GM12873 (cell line): ENCODE measurements around the gene ATP9B.

Experiments used
- CTCF ChIP-seq: IDR thresholded peaks from 2 replicates; pipeline ENCODE4 v1.5.1; 2012; ENCODE audit warnings: low read depth, mild to moderate bottlenecking, moderate library complexity, low read length, control low read depth; ENCODE audit not compliant: insufficient read depth; ENCODE audit errors: missing control alignments

Gene ATP9B

DNA sequence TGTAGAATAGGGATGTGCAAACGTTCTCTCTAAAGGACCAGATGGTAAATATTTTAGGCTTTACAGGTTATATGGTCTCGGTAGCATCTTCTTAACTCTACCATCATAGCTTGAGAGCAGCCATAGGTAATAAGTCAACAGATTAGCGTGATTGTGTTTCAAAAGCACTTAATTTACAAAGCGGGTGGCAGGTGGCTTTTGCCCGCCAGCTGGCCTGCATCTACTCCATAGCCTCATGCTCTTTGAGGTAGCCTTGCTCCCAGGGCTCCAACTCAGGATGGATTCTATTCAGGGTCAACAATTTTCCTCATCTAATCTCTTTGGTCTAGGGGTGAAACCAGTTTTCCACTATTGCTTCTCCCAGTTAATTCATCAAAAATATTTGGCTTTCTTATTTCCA lies 5.0 kb upstream of the ATP9B start:
- no peak for TF ChIP-seq CTCF

GRCh38 chr18:79065802-79066201 lies 3.4 kb upstream of the ATP9B start:
- no peak for TF ChIP-seq CTCF

DNA sequence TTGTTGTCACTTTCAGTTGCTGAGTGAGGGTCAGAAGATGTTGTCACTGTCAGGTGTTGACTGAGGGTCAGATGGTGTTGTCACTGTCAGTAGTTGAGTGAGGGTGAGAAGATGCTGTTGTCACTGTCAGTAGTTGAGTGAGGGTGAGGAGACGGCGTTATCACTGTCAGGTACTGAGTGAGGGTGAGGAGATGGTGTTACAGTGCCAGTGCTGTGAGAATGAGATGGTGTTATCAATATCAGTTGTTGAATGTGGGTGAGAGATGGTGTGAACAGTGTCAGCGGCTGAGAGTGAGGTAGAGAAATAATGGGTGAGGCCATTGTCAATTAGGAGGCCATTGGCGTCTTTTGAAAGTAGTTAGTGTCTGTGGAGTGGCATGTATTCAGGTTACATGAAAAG lies 1.6 kb upstream of the ATP9B start:
- no peak for TF ChIP-seq CTCF

GRCh38 chr18:79068341-79068936 lies 755 bp upstream of the ATP9B start:
- no peak for TF ChIP-seq CTCF

DNA sequence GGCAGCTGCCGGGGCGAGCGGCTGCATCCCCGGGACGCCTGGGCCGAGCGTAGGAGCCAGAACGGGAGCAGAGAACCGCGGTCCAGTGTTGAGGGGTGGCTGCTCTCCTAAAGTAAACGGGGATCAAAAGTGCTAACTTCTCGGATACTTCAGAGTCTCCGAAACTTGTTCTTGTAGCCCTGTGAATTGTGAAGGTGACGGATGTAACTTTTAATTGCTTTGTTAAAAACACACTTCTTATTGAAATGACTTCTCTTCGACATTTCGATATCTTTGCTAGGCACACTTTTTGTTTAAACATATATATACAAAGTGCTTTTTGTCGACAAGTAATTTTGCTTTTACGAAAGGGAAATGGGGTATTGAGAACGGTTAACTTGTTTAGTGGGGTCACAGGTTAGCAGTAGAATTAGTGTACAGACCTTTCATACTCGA lies 540 bp downstream of the ATP9B start:
- no peak for TF ChIP-seq CTCF

DNA sequence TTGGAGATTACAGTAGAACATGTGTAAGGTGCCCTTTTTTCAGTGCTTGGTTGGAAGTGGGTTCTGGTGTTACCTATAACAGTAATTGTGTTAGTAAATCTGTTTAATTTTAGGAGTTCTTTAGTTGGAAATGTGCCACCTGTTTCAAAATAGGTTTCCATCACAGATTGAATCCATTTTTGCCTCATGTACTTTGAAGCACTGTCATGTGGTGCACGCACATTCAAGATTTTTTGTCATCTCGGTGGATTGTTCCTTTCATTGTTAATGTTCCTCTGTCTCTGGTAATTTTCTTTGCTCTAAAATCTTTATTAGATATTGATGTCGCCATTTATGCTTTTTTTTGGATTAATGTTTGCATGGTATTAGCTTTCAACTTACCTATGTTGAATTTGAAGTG lies 1.3 kb downstream of the ATP9B start:
- TF ChIP-seq CTCF, result no peak

- no peak for TF ChIP-seq CTCF
These were observed 1.8 kb downstream of the ATP9B start for GRCh38 chr18:79071037-79071436.
